SU-DHL-6 (cell line): Measurements from ENCODE around the gene TAS2R46.

ENCODE experiments used
- H2AFZ ChIP-seq: fragments of 200-600 bp; sonication (generic); 2 replicates; pipeline ENCODE4 v1.6.1; 2014; ENCODE audit warnings: low read depth, mild to moderate bottlenecking, moderate library complexity, mixed read lengths, antibody characterized with exemption, low read length; ENCODE audit not compliant: severe bottlenecking
- H3F3A ChIP-seq: fragments of 200-600 bp; shearing (Covaris generic); 2 replicates; pipeline ENCODE4 v1.6.0; 2016; ENCODE audit warnings: antibody characterized with exemption, mild to moderate bottlenecking; ENCODE audit not compliant: insufficient read depth
- H3K27ac ChIP-seq: fragments of 200-600 bp; sonication (generic); 2 replicates; pipeline ENCODE4 v1.5.1; 2016; ENCODE audit warnings: low read depth, mild to moderate bottlenecking, low read length, moderate library complexity, mixed read lengths
- H3K27me3 ChIP-seq: fragments of 200-600 bp; sonication (generic), shearing (Covaris generic); 2 replicates; pipeline ENCODE4 v1.6.0; 2014; ENCODE audit warnings: mild to moderate bottlenecking, low read length
- H3K36me3 ChIP-seq: fragments of 200-600 bp; sonication (generic); 2 replicates; pipeline ENCODE4 v1.6.1; 2014; ENCODE audit warnings: mild to moderate bottlenecking, low read length, mixed read lengths
- H3K4me2 ChIP-seq: fragments of 300-600, 200-600 bp; shearing (Covaris generic), sonication (generic); 2 replicates; pipeline ENCODE4 v1.6.0; 2014; ENCODE audit warnings: low read length, low read depth, mild to moderate bottlenecking; ENCODE audit not compliant: poor library complexity, severe bottlenecking
- H3K4me3 ChIP-seq: fragments of 200-600 bp; sonication (generic); 2 replicates; pipeline ENCODE4 v1.5.1; 2014; ENCODE audit warnings: antibody characterized with exemption, low read length, mild to moderate bottlenecking, mixed read lengths; ENCODE audit not compliant: insufficient read depth, poor library complexity, severe bottlenecking
- H3K79me2 ChIP-seq: fragments of 200-600 bp; sonication (generic); 2 replicates; pipeline ENCODE4 v1.6.1; 2014; ENCODE audit warnings: mild to moderate bottlenecking, low read length, moderate library complexity; ENCODE audit not compliant: insufficient read depth
- H3K9ac ChIP-seq: fragments of 200-600 bp; sonication (generic); 2 replicates; pipeline ENCODE4 v1.7.0; 2014; ENCODE audit warnings: mild to moderate bottlenecking, low read length
- H3K9me2 ChIP-seq: fragments of 200-600 bp; sonication (generic); replicated peaks from 2 replicates; pipeline ENCODE4 v1.6.1; 2014; ENCODE audit warnings: low read length; ENCODE audit not compliant: insufficient read depth
- H3K9me3 ChIP-seq: fragments of 200-600 bp; sonication (generic); 2 replicates; pipeline ENCODE4 v1.6.1; 2014; ENCODE audit warnings: low read length, mixed read lengths; ENCODE audit not compliant: insufficient read depth
- H4K20me1 ChIP-seq: fragments of 200-600 bp; sonication (generic); 2 replicates; pipeline ENCODE4 v1.6.1; 2014; ENCODE audit warnings: low read depth, mild to moderate bottlenecking, antibody characterized with exemption, low read length, moderate library complexity, mixed read lengths
- CTCF ChIP-seq: fragments of 200-600 bp; sonication (generic); IDR thresholded peaks from one replicate; pipeline ENCODE4 v1.5.1; 2017; ENCODE audit warnings: antibody characterized with exemption, mild to moderate bottlenecking, low read length, moderate library complexity; ENCODE audit not compliant: insufficient read depth, poor library complexity, severe bottlenecking
- EZH2phosphoT487 ChIP-seq: fragments of 200-600 bp; sonication (generic), shearing (Covaris generic); conservative IDR thresholded peaks from 2 replicates; pipeline ENCODE4 v1.6.1; 2018; ENCODE audit warnings: mild to moderate bottlenecking, antibody characterized with exemption, low read length, moderate library complexity, mixed read lengths

Gene TAS2R46

DNA sequence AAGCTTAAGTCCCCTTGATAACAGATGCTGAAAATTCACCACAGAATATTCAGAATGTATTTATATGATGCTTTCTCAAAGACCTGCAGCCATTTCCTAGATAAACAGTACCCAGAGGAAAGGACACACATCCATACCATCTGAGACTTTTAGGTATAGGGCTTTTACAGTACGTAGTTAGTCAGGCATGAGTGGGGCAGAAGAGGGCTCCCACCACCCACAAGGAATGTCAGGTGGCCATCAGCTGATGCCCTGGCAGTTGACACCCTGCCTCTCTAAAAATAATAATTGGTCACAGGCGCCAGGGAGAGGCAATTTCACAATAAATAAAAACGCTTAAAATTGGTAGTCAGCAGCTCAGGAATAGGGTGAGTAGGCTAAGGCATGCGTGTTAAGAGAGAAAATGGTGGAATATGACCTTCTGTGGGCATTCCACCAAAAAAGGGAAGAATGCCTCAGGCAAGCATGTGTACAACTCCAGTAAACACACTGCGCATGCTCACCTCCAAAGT is 7.8 kb upstream of the TAS2R46 start:
- H3K27ac ChIP-seq, result no peak overlapping the region
- no peaks in the 10 kb centered on the region for H3K27me3 ChIP-seq
- H3K79me2 ChIP-seq, result no peaks in the 10 kb centered on the region
- H2AFZ ChIP-seq, result no peak overlapping the region
- no peaks in the 10 kb centered on the region for H3K9me2 ChIP-seq
- TF ChIP-seq EZH2phosphoT487 (no peak), CTCF (no peak)
- no peak overlapping the region for H3K4me2 ChIP-seq
- no peaks in the 10 kb centered on the region for H3K36me3 ChIP-seq
- no peak overlapping the region for H3K9ac ChIP-seq
- no peaks in the 10 kb centered on the region for H3K9me3 ChIP-seq
- H3F3A ChIP-seq, result no peaks in the 10 kb centered on the region
- H3K4me3 ChIP-seq, result no peak overlapping the region
- no peaks in the 10 kb centered on the region for H4K20me1 ChIP-seq

DNA sequence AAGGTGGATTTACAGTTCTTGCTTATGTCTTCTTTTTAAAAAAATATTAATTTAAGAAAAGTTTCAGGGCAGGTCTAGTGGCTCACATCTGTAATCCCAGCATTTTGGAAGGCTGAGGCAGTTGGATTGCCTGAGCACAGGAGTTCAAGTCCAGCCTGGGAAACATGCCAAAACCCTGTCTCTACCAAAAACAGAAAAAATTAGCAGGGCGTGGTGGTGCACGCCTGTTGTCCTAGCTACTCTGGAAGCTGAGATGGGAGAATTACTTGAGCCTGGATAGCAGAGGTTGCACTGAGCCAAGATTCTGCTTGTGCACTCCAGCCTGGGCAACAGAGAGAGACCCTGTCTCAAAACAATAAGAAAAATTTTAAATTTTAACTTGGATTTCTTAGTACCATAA is 5.4 kb upstream of the TAS2R46 start:
- no peaks in the 10 kb centered on the region for H3K9me2 ChIP-seq
- no peak overlapping the region for H2AFZ ChIP-seq
- H3K79me2 ChIP-seq, result no peaks in the 10 kb centered on the region
- no peaks in the 10 kb centered on the region for H3K36me3 ChIP-seq
- no peaks in the 10 kb centered on the region for H3F3A ChIP-seq
- no peak for TF ChIP-seq EZH2phosphoT487
- TF ChIP-seq CTCF, result no peak
- H4K20me1 ChIP-seq, result no peaks in the 10 kb centered on the region
- no peak overlapping the region for H3K4me2 ChIP-seq
- no peak overlapping the region for H3K27ac ChIP-seq
- H3K9me3 ChIP-seq, result no peaks in the 10 kb centered on the region
- H3K9ac ChIP-seq, result no peak overlapping the region
- H3K27me3 ChIP-seq, result no peaks in the 10 kb centered on the region
- H3K4me3 ChIP-seq, result no peak overlapping the region

- H3F3A ChIP-seq, result no peaks in the 10 kb centered on the region
- H3K4me2 ChIP-seq, result no peak overlapping the region
- no peaks in the 10 kb centered on the region for H4K20me1 ChIP-seq
- no peaks in the 10 kb centered on the region for H3K9me3 ChIP-seq
- no peaks in the 10 kb centered on the region for H3K27me3 ChIP-seq
- no peak overlapping the region for H2AFZ ChIP-seq
- no peaks in the 10 kb centered on the region for H3K36me3 ChIP-seq
- TF ChIP-seq EZH2phosphoT487, result no peak
- no peak for TF ChIP-seq CTCF
- no peak overlapping the region for H3K9ac ChIP-seq
- no peaks in the 10 kb centered on the region for H3K9me2 ChIP-seq
- no peaks in the 10 kb centered on the region for H3K79me2 ChIP-seq
- H3K27ac ChIP-seq, result no peak overlapping the region
- no peak overlapping the region for H3K4me3 ChIP-seq
These were observed 2.3 kb downstream of the TAS2R46 start for GRCh38 chr12:11059784-11060183.

DNA sequence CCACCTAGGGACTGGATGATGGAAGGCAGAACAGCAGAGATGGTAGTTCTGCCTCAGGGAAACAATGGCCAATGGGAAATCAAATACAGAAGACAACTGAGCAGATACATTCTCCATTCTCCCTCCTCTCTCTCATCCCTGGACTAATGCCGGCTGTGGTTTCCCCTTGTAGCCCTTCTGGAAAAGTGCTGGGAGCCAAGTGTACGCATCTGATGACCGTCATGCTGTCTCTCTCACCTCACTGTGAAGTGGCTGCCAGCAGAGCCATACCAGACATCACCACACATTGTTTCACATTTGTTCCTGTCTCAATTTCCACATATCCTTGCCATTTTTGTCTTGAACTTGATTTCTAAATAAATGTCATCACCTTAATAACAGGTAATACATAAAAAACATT is 3.1 kb downstream of the TAS2R46 start:
- H2AFZ ChIP-seq, result no peak overlapping the region
- H3F3A ChIP-seq, result no peaks in the 10 kb centered on the region
- H3K36me3 ChIP-seq, result no peaks in the 10 kb centered on the region
- no peaks in the 10 kb centered on the region for H3K9me3 ChIP-seq
- H3K4me3 ChIP-seq, result no peak overlapping the region
- H3K27me3 ChIP-seq, result no peaks in the 10 kb centered on the region
- no peak overlapping the region for H3K27ac ChIP-seq
- TF ChIP-seq CTCF (no peak), EZH2phosphoT487 (no peak)
- H4K20me1 ChIP-seq, result no peaks in the 10 kb centered on the region
- no peak overlapping the region for H3K4me2 ChIP-seq
- no peak overlapping the region for H3K9ac ChIP-seq
- no peaks in the 10 kb centered on the region for H3K79me2 ChIP-seq
- H3K9me2 ChIP-seq, result no peaks in the 10 kb centered on the region
